ENCODE results near the gene BAIAP3.

BAIAP3 gene

DNA sequence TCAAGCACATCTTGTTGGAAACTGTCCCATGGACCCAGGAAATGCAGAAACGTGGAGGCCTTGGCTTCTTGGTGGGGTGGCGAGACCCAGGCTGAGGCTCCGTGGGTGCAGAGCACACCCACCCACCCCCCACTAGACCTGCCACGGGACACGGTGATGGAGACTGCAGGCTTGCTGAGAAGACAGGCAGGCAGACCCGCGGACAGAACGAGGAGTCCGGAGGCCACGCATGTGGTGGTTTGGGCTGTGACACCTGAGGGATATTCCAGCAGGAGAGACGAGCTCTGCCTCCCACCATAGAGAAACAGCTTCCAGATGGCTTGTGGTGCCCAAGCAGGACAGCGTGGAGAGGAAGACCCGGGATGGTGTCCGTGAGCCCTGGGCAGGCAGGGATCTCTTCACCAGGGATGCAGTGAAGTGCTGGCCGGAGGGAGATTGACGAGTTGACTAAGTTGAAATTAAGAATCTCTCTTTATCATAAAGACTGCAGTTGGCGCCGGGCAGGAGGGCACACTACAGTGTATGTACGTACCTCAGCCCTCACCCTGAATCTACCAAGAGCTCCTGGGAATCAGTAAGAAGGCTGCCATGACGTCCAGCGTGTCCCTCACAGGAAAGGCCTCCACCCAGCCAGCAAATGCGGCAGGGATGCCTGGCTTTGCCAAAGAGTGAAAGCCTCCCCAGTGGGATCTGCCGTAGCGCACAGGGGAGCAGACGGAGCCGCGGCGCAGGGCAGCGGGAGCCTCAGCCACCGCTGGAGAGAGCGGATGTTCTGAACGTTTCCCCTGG lies 15.8 kb upstream of the BAIAP3 start:
- Histone ChIP-seq H3K27ac (ENCODE audit: poor library complexity, severe bottlenecking) (no peak overlapping the region), H3K27me3 (ENCODE audit: insufficient read depth, poor library complexity, severe bottlenecking) (no peaks in the 10 kb centered on the region), H3K4me3 (ENCODE audit: severe bottlenecking) (no peak overlapping the region), H3K36me3 (ENCODE audit: low read depth) (peaks cover 89% of the 10 kb centered on the region), H3K4me1 (ENCODE audit: insufficient read depth, poor library complexity, severe bottlenecking) (no peaks in the 10 kb centered on the region), H3K9me3 (ENCODE audit: severe bottlenecking) (no peaks in the 10 kb centered on the region)
- ATAC-seq (ENCODE audit: low read depth) (no peak), DNase-seq (ENCODE audit: low spot score) (no peak)
- TF ChIP-seq, protein P1, sequence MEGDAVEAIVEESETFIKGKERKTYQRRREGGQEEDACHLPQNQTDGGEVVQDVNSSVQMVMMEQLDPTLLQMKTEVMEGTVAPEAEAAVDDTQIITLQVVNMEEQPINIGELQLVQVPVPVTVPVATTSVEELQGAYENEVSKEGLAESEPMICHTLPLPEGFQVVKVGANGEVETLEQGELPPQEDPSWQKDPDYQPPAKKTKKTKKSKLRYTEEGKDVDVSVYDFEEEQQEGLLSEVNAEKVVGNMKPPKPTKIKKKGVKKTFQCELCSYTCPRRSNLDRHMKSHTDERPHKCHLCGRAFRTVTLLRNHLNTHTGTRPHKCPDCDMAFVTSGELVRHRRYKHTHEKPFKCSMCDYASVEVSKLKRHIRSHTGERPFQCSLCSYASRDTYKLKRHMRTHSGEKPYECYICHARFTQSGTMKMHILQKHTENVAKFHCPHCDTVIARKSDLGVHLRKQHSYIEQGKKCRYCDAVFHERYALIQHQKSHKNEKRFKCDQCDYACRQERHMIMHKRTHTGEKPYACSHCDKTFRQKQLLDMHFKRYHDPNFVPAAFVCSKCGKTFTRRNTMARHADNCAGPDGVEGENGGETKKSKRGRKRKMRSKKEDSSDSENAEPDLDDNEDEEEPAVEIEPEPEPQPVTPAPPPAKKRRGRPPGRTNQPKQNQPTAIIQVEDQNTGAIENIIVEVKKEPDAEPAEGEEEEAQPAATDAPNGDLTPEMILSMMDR (IDR thresholded peaks at IDR 0.05; ENCODE audit: poor library complexity, severe bottlenecking) = no peak

DNA sequence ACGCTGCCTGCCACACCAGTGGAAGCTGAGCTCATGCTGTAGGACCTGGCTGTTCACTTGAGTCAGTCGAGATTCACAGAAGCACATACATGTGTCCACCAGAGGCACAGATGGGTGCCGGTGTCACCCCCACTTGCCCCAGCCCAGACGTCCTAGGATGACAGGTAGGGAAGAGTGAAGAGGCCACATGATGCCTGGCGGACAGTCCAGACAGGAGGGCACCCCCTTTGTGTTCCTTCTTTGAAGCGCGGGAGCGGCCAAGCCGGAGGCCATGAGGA lies 15.2 kb upstream of the BAIAP3 start:
- H3K4me3 ChIP-seq (ENCODE audit: severe bottlenecking) = no peak overlapping the region
- no peak for ATAC-seq (ENCODE audit: low read depth)

DNA sequence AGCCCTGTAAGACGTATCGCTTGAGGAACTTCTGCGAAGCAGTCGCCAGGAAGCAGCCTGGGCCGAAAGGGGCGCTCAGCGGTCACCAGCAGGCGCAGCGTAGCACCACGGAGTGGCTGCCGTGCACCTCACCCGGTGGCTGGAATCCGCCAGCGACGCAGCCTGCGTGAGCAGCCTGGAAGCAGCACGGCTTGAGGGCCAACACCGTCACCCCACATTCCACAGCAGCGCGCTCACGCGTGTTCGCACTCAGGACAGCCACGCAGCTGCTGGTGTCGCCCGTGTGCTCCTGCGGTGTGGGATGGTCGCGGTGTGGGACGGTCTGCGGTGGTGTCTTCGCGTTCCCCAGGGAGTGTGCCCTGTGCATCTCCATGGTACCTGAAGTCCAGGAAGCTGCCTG lies 14.4 kb upstream of the BAIAP3 start:
- no peak for DNase-seq (ENCODE audit: low spot score)
- no peak overlapping the region for H3K27ac ChIP-seq (ENCODE audit: poor library complexity, severe bottlenecking)
- peaks cover 84% of the 10 kb centered on the region for H3K36me3 ChIP-seq (ENCODE audit: low read depth)
- TF ChIP-seq, protein P1 (IDR thresholded peaks at IDR 0.05; ENCODE audit: poor library complexity, severe bottlenecking) = no peak
- no peaks in the 10 kb centered on the region for H3K9me3 ChIP-seq (ENCODE audit: severe bottlenecking)
- no peaks in the 10 kb centered on the region for H3K4me1 ChIP-seq (ENCODE audit: insufficient read depth, poor library complexity, severe bottlenecking)
- ATAC-seq (ENCODE audit: low read depth) = no peak
- H3K4me3 ChIP-seq (ENCODE audit: severe bottlenecking) = no peak overlapping the region
- no peaks in the 10 kb centered on the region for H3K27me3 ChIP-seq (ENCODE audit: insufficient read depth, poor library complexity, severe bottlenecking)

More for the DNA sequence above, 15.2 kb upstream of the BAIAP3 start:
- no peak for DNase-seq (ENCODE audit: low spot score)
- Histone ChIP-seq H3K27ac (ENCODE audit: poor library complexity, severe bottlenecking) (no peak overlapping the region), H3K4me1 (ENCODE audit: insufficient read depth, poor library complexity, severe bottlenecking) (no peaks in the 10 kb centered on the region), H3K9me3 (ENCODE audit: severe bottlenecking) (no peaks in the 10 kb centered on the region), H3K27me3 (ENCODE audit: insufficient read depth, poor library complexity, severe bottlenecking) (no peaks in the 10 kb centered on the region), H3K36me3 (ENCODE audit: low read depth) (peaks cover 86% of the 10 kb centered on the region)
- TF ChIP-seq, protein P1 (IDR thresholded peaks at IDR 0.05; ENCODE audit: poor library complexity, severe bottlenecking) = no peak

DNA sequence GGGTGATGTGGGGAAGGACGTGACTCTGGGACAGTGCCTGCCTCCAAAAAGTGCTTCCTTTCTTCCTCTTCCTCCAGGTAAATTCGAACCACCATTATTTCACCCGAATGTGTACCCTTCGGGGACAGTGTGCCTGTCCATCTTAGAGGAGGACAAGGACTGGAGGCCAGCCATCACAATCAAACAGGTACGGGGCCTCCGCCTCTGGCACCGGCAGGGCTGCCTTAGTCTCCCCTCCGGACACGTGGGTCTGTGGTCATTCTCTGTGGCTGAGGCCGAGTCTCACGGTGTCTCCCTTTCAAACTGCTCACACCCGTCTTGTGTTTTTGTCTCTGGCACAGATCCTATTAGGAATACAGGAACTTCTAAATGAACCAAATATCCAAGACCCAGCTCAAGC lies 13.3 kb upstream of the BAIAP3 start:
- Histone ChIP-seq H3K27ac (ENCODE audit: poor library complexity, severe bottlenecking) (no peak overlapping the region), H3K9me3 (ENCODE audit: severe bottlenecking) (no peaks in the 10 kb centered on the region), H3K27me3 (ENCODE audit: insufficient read depth, poor library complexity, severe bottlenecking) (no peaks in the 10 kb centered on the region), H3K4me1 (ENCODE audit: insufficient read depth, poor library complexity, severe bottlenecking) (no peaks in the 10 kb centered on the region), H3K4me3 (ENCODE audit: severe bottlenecking) (no peak overlapping the region), H3K36me3 (ENCODE audit: low read depth) (peaks cover 81% of the 10 kb centered on the region)
- DNase-seq (ENCODE audit: low spot score) = no peak
- TF ChIP-seq, protein P1 (IDR thresholded peaks at IDR 0.05; ENCODE audit: poor library complexity, severe bottlenecking) = no peak
- ATAC-seq (ENCODE audit: low read depth) = no peak

DNA sequence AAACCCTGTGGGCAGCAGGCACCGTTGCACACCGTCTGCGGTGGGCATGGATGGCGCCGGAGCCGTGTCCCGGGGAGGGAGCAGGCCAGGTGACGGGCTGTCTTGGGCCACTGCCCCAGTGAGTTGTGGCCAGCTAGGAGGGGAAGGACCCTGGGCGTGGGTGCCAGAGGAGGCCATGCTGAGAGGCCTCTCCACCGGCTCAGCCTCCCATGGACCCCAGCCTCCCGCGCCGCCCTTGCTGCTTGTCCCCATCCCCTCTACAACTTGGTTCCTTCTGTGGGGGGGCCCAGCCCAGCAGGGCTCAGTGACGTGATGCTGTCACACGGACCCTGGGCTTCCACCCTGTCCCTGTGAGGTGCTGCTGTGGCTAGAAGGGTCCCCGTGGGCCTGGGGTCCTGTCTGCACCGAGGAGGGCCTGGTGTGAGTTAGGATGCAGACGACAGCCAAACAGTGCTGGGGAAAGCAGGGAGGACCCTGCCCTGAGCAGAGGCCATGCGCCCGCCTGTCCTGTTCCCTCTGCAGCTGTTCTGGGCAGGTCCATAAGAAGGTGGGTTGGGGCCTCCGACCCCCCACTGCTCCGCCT lies 12.7 kb upstream of the BAIAP3 start:
- H3K9me3 ChIP-seq (ENCODE audit: severe bottlenecking) = no peaks in the 10 kb centered on the region
- no peaks in the 10 kb centered on the region for H3K4me1 ChIP-seq (ENCODE audit: insufficient read depth, poor library complexity, severe bottlenecking)
- ATAC-seq (ENCODE audit: low read depth) (no peak), DNase-seq (ENCODE audit: low spot score) (no peak)
- no peaks in the 10 kb centered on the region for H3K27me3 ChIP-seq (ENCODE audit: insufficient read depth, poor library complexity, severe bottlenecking)
- TF ChIP-seq, protein P1 (IDR thresholded peaks at IDR 0.05; ENCODE audit: poor library complexity, severe bottlenecking) = no peak
- no peak overlapping the region for H3K4me3 ChIP-seq (ENCODE audit: severe bottlenecking)
- H3K27ac ChIP-seq (ENCODE audit: poor library complexity, severe bottlenecking) = no peak overlapping the region
- H3K36me3 ChIP-seq (ENCODE audit: low read depth) = peaks cover 77% of the 10 kb centered on the region

Measured in RWPE2 (cell line).